Cardiac muscle cell (in vitro differentiated cells and primary cell): ENCODE results near the gene FARS2. TPM values are rescaled to one million over a fixed set of nuclear protein-coding genes. Genes with fewer than 3 reads are reported as not detected.

Experiments
- DNase-seq, 2 donors: peaks; one replicate each; pipeline versions ENCODE4 v3.0.0 to v3.0.0-alpha.2; 2010 to 2017; ENCODE audit warnings: low read depth in 1 of 2, low spot score in 1 of 2
- H3K27ac ChIP-seq: fragments of 200-600 bp; sonication (generic); 2 replicates; pipeline ENCODE4 v1.5.1; 2016
- H3K27me3 ChIP-seq: fragments of 200-600 bp; sonication (generic); 2 replicates; pipeline ENCODE4 v1.6.0; 2016; ENCODE audit warnings: control low read depth
- H3K36me3 ChIP-seq: fragments of 200-600 bp; sonication (generic); 2 replicates; pipeline ENCODE4 v1.5.1; 2016; ENCODE audit warnings: control low read depth
- H3K4me1 ChIP-seq: fragments of 200-600 bp; sonication (generic); 2 replicates; pipeline ENCODE4 v1.8.1; 2017; ENCODE audit warnings: low read depth, mild to moderate bottlenecking, mixed run types
- H3K4me3 ChIP-seq: fragments of 200-600 bp; sonication (generic); 2 replicates; pipeline ENCODE4 v1.5.1; 2016; ENCODE audit warnings: mild to moderate bottlenecking
- H3K9me3 ChIP-seq: fragments of 200-600 bp; sonication (generic); 2 replicates; pipeline ENCODE4 v1.5.1; 2017; ENCODE audit warnings: low read depth, mild to moderate bottlenecking, control low read depth
- polyA plus RNA-seq: library from polyadenylated mRNA; unstranded; fragments of >200 nt; fragmentation: Nextera tagmentation; extraction: Ambion mirVana; gene quantifications from 2 replicates; pipeline ENCODE4 v1.2.1, GENCODE V29; 2016
- total RNA-seq: library from RNA; depleted of rRNA; stranded (reverse); fragments of >200 nt; gene quantifications from 2 replicates; pipeline ENCODE4 v1.2.3, GENCODE V29; 2016
- TF ChIP-seq, protein P1 (sequence below): IDR thresholded peaks from 2 replicates; pipeline ENCODE4 v1.5.1; 2012; ENCODE audit warnings: low read depth, mild to moderate bottlenecking, low read length

FARS2 gene
- total and polyA plus RNA-seq, 2 experiments from 2014 or later, result 12.4 to 22.5 TPM

DNA sequence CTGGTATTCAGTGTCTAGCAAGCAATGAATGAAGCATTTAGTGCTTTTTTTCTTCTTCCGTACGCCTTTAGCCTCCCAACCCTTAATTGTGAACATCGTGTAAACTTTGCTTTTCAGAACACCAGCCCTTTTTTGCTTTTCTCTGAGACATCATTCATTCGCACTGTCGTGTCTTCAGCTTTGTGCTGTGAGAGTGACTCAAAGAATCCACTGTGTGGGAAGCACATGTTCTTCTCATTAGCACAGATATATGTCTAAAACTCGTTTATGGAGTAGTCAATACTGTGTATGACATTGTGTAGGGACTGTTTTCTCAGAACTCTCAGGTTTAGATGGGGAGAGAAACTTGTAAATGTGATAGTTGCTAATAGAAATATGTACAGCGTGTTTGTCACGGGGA, 279.1 kb downstream of the FARS2 start:
- Histone ChIP-seq H3K36me3 (no peaks in the 10 kb centered on the region), H3K4me3 (no peak overlapping the region), H3K27me3 (no peaks in the 10 kb centered on the region), H3K4me1 (no peaks in the 10 kb centered on the region), H3K9me3 (no peaks in the 10 kb centered on the region), H3K27ac (no peak overlapping the region)
- TF ChIP-seq, protein P1, sequence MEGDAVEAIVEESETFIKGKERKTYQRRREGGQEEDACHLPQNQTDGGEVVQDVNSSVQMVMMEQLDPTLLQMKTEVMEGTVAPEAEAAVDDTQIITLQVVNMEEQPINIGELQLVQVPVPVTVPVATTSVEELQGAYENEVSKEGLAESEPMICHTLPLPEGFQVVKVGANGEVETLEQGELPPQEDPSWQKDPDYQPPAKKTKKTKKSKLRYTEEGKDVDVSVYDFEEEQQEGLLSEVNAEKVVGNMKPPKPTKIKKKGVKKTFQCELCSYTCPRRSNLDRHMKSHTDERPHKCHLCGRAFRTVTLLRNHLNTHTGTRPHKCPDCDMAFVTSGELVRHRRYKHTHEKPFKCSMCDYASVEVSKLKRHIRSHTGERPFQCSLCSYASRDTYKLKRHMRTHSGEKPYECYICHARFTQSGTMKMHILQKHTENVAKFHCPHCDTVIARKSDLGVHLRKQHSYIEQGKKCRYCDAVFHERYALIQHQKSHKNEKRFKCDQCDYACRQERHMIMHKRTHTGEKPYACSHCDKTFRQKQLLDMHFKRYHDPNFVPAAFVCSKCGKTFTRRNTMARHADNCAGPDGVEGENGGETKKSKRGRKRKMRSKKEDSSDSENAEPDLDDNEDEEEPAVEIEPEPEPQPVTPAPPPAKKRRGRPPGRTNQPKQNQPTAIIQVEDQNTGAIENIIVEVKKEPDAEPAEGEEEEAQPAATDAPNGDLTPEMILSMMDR, result no peak
- no peak for DNase-seq

DNA sequence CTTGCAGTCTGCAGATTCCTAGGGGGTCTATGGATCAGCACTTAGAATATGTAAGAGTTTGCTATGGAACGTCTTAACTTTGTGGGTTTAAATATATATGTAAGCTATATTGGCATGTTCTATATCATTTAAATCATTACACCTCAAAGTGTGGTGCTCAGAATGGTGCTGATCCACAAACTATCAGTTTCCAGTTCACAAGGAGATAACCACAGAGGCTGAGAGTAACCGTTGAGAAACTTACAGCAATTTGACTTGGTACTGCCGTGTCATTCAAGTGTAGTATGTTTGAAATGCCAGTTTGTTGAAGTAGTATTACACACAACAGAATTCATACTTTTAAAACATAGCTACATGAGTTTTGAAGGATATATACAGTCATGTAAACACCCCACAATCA, 279.7 kb downstream of the FARS2 start:
- Histone ChIP-seq H3K4me1 (no peaks in the 10 kb centered on the region), H3K27ac (no peak overlapping the region), H3K9me3 (no peaks in the 10 kb centered on the region), H3K4me3 (no peak overlapping the region), H3K27me3 (no peaks in the 10 kb centered on the region), H3K36me3 (no peaks in the 10 kb centered on the region)
- TF ChIP-seq, protein P1, result no peak
- DNase-seq, result no peak

DNA sequence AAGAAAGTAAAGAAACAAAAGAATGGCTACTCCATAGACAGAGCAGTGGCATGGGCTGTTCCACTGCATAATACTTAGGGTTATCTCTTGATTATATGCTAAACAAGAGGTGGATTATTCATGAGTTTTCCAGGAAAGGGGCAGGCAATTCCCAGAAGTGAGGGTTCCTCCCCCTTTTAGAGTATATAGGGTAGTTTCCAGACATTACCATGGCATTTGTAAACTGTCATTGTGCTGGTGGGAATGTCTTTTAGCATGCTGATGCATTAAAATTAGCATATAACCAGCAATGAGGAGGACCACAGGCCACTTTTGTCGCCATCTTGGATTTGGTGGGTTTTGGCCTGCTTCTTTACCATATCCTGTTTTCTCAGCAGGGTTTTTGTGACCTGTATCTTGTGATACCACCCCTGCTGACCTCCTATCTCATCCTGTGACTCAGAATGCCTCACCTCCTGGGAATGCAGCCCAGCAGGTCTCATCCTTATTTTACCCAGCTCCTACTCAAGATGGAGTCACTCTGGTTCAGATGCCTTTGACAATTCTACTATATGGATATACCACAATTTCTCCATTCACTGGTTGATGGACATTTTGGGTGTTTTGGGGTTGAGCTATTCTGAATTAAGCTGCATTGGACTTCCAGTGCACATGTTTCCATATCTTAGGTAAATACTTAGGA, 280.6 kb downstream of the FARS2 start:
- TF ChIP-seq, protein P1, result no peak
- peak in 1 of 2 donors; percentile 11 for DNase-seq
- Histone ChIP-seq H3K9me3 (no peaks in the 10 kb centered on the region), H3K36me3 (no peaks in the 10 kb centered on the region), H3K27ac (no peak overlapping the region), H3K4me1 (no peaks in the 10 kb centered on the region), H3K27me3 (no peaks in the 10 kb centered on the region), H3K4me3 (no peak overlapping the region)

DNA sequence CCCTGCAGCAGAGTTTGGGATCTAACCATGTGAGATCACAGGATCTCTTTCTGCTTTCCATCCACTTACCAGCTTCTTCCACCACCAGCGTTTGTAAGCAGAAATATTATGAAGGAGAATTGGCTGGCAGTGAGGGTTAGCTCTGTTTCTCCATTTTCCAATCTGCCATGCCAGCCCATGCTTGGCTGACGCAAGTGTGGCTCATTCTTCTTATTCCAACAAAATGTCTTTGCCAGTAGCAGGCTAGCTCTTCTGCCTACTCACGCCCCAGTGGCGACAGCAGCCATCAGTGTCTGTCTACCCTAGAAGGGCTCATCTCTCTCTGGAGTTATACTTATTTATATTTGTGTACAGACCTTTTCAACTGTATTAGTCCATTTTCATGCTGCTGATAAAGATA, 286.2 kb downstream of the FARS2 start:
- Histone ChIP-seq H3K27me3 (no peaks in the 10 kb centered on the region), H3K4me3 (no peak overlapping the region), H3K36me3 (no peaks in the 10 kb centered on the region), H3K4me1 (no peaks in the 10 kb centered on the region), H3K27ac (no peak overlapping the region), H3K9me3 (no peaks in the 10 kb centered on the region)
- TF ChIP-seq, protein P1, result no peak
- no peak for DNase-seq

DNA sequence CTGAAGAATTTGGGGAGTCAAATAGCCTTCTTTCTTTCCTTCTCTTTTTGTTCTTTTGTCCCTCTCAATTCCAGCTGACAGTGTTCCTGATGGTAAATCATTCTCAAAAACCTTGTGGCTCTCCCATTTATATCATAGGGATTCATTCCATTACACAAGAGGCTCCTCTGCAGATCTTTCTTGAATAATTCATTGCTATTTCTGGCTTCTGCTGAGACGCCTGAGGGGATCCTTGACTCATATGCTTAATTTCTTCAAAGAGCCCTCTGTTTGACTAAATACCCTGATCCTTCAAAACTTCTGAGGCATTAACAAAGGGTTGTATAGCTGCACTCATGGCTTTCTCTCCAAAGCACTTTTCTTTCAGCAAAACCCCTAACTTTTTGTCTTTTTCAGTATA, 289.3 kb downstream of the FARS2 start:
- TF ChIP-seq, protein P1, result no peak
- no peak overlapping the region for H3K4me3 ChIP-seq
- no peaks in the 10 kb centered on the region for H3K27me3 ChIP-seq
- H3K9me3 ChIP-seq, result no peaks in the 10 kb centered on the region
- H3K4me1 ChIP-seq, result no peaks in the 10 kb centered on the region
- DNase-seq, result no peak
- no peak overlapping the region for H3K27ac ChIP-seq
- no peaks in the 10 kb centered on the region for H3K36me3 ChIP-seq
